Measurements from ENCODE around the gene CXXC5. TPM values are rescaled to one million over a fixed set of nuclear protein-coding genes. Genes with fewer than 3 reads are reported as not detected.

CXXC5 gene
- polyA plus RNA-seq, 1 donor = 95.0 TPM

DNA sequence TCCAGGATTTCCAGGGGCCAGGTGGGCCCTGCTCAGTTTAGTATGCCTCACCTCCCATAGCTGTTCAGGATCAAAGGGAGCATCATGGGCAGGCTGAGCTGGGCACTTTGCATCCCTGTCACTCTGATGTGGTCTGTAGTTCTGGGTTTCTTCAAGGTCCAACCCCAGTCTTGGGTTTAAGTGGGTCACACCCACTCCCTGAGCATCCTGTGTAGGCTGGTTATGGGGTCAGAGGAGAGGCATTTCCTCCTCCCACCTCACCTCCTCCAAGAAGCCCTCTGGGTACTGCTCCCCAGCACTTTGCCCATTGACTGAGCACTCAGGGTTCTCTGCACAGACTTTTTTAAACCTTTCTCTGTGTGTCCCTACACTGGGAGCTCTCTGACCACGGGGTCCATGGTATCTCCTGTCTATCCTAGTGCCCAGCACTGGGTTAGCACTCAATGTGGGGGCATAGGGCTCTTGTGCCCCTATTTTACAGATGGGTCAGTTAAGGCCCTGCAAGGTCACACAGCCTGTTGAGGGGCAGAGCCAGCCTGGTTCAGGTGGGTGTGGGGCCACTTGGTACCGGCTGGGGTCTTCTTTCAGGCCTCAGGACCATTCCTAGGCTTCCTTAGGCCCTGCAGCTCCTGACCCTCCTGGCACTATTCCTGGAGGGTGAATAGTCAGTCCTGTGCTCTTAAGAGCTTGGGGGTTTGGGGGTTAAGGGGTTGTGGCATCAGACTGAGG is 19.0 kb downstream of the CXXC5 start:
- DNase-seq = no peak

DNA sequence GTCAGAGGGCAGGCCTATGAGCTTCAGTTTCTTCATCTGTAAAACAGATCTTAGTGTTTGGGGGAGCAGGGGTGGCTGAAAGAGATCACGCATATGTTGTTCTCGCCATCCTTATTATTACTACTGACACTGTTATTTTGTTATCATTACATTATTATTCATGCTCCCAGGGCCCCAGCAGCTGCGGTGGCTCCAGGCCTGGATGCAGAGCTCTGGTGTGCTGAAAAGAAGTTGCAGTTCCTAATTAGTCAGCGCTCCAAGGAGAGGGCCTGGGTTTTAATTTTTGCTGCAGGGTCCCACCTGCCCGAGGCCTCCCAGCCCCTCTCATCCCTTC is 19.5 kb downstream of the CXXC5 start:
- no peak for DNase-seq

DNA sequence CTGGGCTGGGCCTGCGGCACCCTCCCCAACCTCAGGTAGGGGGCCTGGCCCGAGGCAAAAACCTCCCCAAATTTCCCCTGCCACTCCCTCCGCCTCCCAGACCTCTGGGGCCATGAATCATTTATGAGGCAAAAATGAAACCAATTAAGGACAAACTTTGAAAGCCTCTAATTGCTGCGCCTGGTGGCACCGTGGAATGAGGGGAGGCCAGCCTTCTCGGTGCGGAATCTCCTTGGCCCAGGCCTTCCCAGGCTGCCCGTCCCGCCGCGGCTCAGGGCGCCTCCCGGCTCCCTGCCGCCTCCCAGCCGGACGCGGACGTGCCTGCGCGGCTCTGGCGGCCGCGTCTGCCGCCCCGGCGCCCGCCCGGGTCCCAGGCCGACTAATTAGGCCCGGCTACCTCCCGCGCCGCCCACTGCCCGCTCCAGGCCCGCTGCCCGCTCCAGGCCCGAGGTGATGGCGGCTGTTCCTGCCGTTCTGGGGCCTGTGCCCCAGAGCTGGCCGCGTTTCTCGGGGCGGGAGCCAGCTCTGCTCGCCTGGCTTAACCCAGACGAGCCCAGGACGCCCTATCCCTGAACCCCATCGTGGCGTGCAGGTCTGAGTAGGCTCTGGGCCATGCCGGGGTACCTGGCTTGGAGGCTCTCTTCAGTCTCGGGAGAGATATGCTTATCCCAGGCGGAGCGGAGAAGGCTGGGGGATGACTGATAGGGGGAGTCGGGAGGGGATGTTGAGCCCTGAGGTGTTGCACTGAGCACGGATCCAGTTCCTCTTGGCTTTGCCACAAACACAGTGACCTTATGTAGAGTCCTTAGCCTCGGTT is 20.1 kb downstream of the CXXC5 start:
- no peak for DNase-seq

GRCh38 chr5:139668924-139669661 is 20.9 kb downstream of the CXXC5 start:
- DNase-seq = no peak

GRCh38 chr5:139669662-139670368 is 21.7 kb downstream of the CXXC5 start:
- DNase-seq = no peak

- DNase-seq = no peak
Measured at GRCh38 chr5:139670369-139671095, 22.4 kb downstream of the CXXC5 start.

GRCh38 chr5:139671096-139671841 is 23.1 kb downstream of the CXXC5 start:
- DNase-seq = no peak

DNA sequence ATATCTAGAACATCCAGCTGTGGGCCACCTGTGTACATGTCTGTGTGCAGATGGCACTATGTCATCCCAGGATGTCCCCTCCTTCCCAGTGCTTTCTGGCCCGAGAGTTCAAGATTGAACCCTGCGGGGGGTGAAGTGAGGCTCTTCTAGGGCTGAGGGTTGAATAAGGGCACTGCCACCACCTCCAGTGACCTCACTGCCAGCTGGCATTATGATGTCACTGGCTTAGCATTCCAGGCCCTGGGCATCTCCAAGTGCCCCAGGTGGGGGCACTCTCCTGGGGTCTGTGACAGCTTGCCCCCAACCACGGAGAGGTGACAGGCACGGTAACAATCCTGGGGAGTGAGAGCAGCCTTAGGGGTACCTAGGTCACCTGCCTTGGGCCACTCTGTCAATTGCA is 27.1 kb downstream of the CXXC5 start:
- DNase-seq = no peak

DNA sequence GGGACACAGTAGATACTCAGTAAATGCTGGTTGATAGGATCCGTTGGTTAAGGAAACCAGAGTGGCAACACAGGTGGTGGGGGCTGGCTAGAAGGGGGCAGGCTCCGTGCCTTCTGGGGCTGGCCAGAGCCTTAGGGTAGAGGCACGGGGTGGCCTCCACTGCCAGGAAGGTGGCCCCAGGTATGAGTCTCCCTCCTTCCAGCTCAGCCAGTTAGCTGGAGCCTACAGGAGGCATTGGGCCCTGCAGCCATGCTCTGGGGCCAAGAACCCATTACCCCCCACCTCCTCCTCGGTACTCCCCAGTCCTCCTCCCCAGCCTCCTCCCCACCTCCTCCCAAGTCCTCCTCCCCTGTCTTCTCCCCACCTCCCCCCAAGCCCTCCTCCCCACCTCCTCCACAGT is 27.7 kb downstream of the CXXC5 start:
- no peak for DNase-seq

DNA sequence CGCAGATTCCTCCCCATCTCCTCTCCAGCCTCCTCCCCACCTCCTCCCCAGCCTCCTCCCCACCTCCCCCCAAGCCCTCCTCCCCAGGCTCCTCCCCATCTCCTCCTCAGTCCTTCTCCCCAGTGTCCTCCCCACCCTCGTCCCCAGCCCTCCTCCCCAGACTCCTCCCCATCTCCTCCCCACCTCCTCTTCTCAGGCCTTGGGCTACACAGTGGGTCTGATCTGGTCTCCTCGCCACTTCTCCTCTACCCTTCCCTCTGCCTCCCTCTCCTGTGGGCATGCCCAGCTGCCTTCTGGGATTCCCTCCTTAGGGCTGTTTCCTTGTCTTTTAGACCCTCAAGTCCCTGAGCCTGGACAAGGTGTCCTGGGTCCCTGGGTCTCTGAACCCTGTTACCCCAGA is 28.3 kb downstream of the CXXC5 start:
- no peak for DNase-seq

GRCh38 chr5:139676951-139677735 is 29.0 kb downstream of the CXXC5 start:
- no peak for DNase-seq

DNA sequence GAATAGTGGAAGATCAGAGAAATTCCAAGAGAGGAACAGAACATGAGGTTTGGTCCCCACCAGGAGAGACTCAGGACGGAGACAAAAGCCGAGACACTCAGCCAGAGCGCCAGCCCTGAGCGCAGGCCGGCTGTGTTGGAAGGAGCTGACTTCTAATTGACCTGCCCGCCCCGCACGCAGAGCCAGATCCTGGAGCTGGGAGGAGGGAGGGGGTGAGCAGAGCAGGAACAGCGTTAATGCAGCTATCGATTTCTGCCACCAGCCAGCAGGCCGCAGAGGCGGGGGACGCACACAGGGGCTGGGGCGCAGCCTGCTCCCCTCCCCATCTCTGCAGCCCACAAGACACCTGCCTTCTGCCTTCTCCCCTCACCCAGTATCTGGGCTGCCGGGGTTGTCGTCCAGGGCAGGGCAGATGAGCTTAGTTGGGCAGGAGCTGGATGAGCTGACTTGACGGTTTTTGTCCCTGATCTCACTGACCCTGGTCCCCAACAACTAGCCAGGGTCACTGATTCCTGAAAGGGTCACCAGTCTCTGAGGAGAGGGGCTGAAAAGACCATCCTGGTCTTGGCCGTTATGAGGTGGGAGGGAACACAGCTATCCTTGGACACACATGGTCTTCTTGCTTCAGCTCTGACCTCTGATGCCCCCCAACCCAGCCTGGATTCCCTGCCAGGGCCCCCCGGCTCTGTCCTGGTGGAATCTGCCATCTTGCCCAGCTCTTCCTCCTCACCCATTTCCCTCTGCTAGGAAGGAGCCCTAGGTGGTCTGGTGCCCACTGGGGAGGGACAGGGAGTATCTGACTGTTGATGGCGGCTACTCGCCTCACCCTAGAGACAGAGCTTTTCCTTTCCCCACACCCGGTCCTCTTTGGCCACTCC is 29.8 kb downstream of the CXXC5 start:
- DNase-seq = peak; percentile 67

DNA sequence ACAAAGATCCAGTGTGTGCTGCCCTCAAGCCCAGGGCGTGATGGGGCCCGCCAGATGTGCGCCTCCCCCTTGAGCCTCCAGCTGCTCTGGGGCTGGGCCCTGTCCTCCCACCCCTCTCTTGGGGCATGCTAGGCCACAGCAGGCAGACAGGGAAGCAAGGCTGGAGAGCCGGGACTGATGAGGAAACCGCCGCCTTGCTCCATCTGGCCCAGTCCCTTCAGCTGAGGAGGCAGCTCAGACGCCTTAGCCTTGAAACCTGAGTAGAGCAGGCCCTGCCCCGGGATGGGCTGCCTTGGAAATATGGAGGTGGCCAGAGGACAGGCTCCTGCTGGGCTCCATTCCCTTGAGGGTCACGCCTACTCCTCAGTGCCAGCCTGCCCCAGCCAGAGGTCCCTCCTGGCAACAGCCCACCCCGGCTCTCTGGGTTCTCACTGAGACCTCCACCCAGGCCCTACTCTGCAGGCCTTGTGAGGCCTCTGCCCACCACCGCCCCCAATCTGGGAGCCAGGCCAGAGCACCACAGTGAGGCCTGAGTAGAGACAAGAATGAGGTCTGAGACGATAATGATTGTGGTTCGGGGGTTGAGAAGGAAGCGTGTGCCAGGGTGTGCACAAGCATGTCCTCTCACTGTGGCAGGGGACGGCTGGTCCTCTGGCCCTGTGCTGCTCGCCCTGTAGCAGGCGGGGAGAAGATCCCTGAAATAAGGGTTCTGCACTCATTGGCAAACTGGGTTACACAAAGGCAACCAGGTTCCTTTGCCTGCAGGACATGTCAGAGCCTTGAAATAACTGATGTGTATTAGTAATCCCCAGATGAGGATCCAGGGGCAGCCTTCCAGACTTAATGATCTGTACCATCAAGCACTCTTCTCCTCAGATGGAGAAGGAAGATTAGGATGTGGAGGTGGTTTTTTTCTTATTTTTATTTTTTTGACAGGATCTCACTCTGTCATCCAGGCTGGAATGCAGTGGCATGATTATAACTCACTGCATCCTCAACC is 30.9 kb downstream of the CXXC5 start:
- no peak for DNase-seq

DNA sequence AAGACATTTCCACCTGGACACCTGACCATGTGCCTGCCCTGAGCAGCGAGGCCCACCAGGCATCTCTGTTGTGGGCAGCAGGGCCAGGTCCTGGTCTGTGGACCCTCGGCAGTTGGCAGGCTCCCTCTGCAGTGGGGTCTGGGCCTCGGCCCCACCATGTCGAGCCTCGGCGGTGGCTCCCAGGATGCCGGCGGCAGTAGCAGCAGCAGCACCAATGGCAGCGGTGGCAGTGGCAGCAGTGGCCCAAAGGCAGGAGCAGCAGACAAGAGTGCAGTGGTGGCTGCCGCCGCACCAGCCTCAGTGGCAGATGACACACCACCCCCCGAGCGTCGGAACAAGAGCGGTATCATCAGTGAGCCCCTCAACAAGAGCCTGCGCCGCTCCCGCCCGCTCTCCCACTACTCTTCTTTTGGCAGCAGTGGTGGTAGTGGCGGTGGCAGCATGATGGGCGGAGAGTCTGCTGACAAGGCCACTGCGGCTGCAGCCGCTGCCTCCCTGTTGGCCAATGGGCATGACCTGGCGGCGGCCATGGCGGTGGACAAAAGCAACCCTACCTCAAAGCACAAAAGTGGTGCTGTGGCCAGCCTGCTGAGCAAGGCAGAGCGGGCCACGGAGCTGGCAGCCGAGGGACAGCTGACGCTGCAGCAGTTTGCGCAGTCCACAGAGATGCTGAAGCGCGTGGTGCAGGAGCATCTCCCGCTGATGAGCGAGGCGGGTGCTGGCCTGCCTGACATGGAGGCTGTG is 32.4 kb downstream of the CXXC5 start:
- DNase-seq = no peak

GRCh38 chr5:139681112-139681458 is 32.9 kb downstream of the CXXC5 start:
- DNase-seq = no peak

GRCh38 chr5:139681466-139681865 is 33.3 kb downstream of the CXXC5 start:
- DNase-seq = no peak

All from hindlimb muscle (tissue), 1 donor.